IMR-90 (cell line): ENCODE data around the gene CCDC40. TPM values are rescaled to one million over a fixed set of nuclear protein-coding genes. Genes with fewer than 3 reads are reported as not detected.

Experiments
- ATAC-seq: fragments of 200-7000 bp; cut with Tn5 transposase; 2 replicates; pipeline ENCODE4 v1.9.1; 2020; ENCODE audit warnings: low read depth, mild to moderate bottlenecking, moderate library complexity
- BruUV-seq: library from RNA; stranded (reverse); fragments of 400-500 nt; replicated peaks from 2 replicates; lab custom pipeline; 2021; lab: Mats Ljungman, UMichigan
- CTCF ChIA-PET: fragments of 300-600 bp; formaldehyde crosslinking; extraction: SDS; loops from one replicate; lab custom pipeline; 2021; ENCODE audit warnings: antibody characterized with exemption; lab: Yijun Ruan, JAX
- POLR2A ChIA-PET: fragments of 300-600 bp; sonication (Branson Sonifier 250); formaldehyde crosslinking; loops from one replicate; lab custom pipeline; 2022; ENCODE audit warnings: antibody characterized with exemption; ENCODE audit not compliant: unreplicated experiment; lab: Charles Lee
- DNase-seq: peaks from one replicate; pipeline ENCODE4 v3.0.0; 2013
- H2AFZ ChIP-seq: replicated peaks from 2 replicates; pipeline ENCODE3; 2013; ENCODE audit warnings: low read length, mild to moderate bottlenecking; ENCODE audit not compliant: poor library complexity
- H2AK5ac ChIP-seq: 2 replicates; pipeline ENCODE4 v1.6.1; 2013; ENCODE audit warnings: low read depth, low read length, inconsistent platforms
- H2AK9ac ChIP-seq: replicated peaks from 2 replicates; pipeline ENCODE3; 2013; ENCODE audit warnings: mild to moderate bottlenecking, low read depth, low read length, moderate library complexity; ENCODE audit not compliant: poor library complexity
- H2BK120ac ChIP-seq: 2 replicates; pipeline ENCODE4 v1.6.1; 2013; ENCODE audit warnings: low read depth, low read length, inconsistent platforms
- H2BK15ac ChIP-seq: 3 replicates; pipeline ENCODE4 v1.6.1; 2013; ENCODE audit warnings: low read depth, low read length, inconsistent platforms
- H2BK20ac ChIP-seq: 2 replicates; pipeline ENCODE4 v1.6.1; 2013; ENCODE audit warnings: low read depth, mild to moderate bottlenecking, inconsistent platforms, low read length, moderate library complexity
- H2BK5ac ChIP-seq: 2 replicates; pipeline ENCODE4 v1.6.1; 2013; ENCODE audit warnings: mild to moderate bottlenecking, low read depth, low read length, inconsistent platforms; ENCODE audit not compliant: poor library complexity, severe bottlenecking
- H3K14ac ChIP-seq: replicated peaks from 2 replicates; pipeline ENCODE4 v1.6.1; 2013; ENCODE audit warnings: low read depth, low read length, inconsistent platforms
- H3K18ac ChIP-seq: 2 replicates; pipeline ENCODE4 v1.6.1; 2013; ENCODE audit warnings: low read depth, low read length, control low read depth
- H3K23ac ChIP-seq: 2 replicates; pipeline ENCODE4 v1.6.1; 2013; ENCODE audit warnings: low read depth, low read length, inconsistent platforms
- H3K27ac ChIP-seq: 2 replicates; pipeline ENCODE4 v1.5.1; 2013; ENCODE audit warnings: mild to moderate bottlenecking, control low read depth, low read length; ENCODE audit not compliant: insufficient read depth
- H3K27me3 ChIP-seq: 2 replicates; pipeline ENCODE4 v1.6.1; 2013; ENCODE audit warnings: low read length; ENCODE audit not compliant: control insufficient read depth, insufficient read depth
- H3K36me3 ChIP-seq: 2 replicates; pipeline ENCODE4 v1.6.1; 2013; ENCODE audit warnings: low read length, mixed read lengths; ENCODE audit not compliant: control insufficient read depth, insufficient read depth
- H3K4ac ChIP-seq: 2 replicates; pipeline ENCODE4 v1.6.1; 2013; ENCODE audit warnings: low read depth, low read length, inconsistent platforms
- H3K4me1 ChIP-seq: 2 replicates; pipeline ENCODE4 v1.6.1; 2013; ENCODE audit warnings: low read length, mixed read lengths; ENCODE audit not compliant: control insufficient read depth, insufficient read depth
- H3K4me2 ChIP-seq: 2 replicates; pipeline ENCODE4 v1.6.1; 2013; ENCODE audit warnings: low read depth, mild to moderate bottlenecking, control low read depth, low read length, moderate library complexity
- H3K4me3 ChIP-seq: 2 replicates; pipeline ENCODE4 v1.5.1; 2013; ENCODE audit warnings: low read depth, mild to moderate bottlenecking, control low read depth, low read length, moderate library complexity; ENCODE audit not compliant: insufficient read depth
- H3K56ac ChIP-seq: 2 replicates; pipeline ENCODE4 v1.6.1; 2013; ENCODE audit warnings: low read length, inconsistent platforms; ENCODE audit not compliant: insufficient read depth; ENCODE audit errors: extremely low read depth
- H3K79me1 ChIP-seq, 2 experiments: 2 replicates each; pipeline ENCODE4 v1.6.1; 2013; ENCODE audit warnings: low read length in 2 of 2, inconsistent platforms in 1 of 2, low read depth in 1 of 2
- H3K9ac ChIP-seq: 2 replicates; pipeline ENCODE4 v1.6.1; 2013; ENCODE audit warnings: low read depth, low read length, control low read depth
- H3K9me1 ChIP-seq: 2 replicates; pipeline ENCODE4 v1.6.1; 2013; ENCODE audit warnings: low read length, inconsistent platforms; ENCODE audit not compliant: insufficient read depth
- H3K9me3 ChIP-seq: 2 replicates; pipeline ENCODE4 v1.6.1; 2013; ENCODE audit warnings: low read length; ENCODE audit not compliant: control insufficient read depth, insufficient read depth
- H4K20me1 ChIP-seq: 2 replicates; pipeline ENCODE4 v1.6.1; 2013; ENCODE audit warnings: low read length, inconsistent platforms; ENCODE audit not compliant: insufficient read depth
- H4K5ac ChIP-seq: 2 replicates; pipeline ENCODE4 v1.6.1; 2013; ENCODE audit warnings: mild to moderate bottlenecking, low read depth, low read length, control low read depth
- H4K8ac ChIP-seq, 2 experiments: 2 replicates each; pipeline ENCODE4 v1.6.1; 2013; ENCODE audit warnings: low read depth in 2 of 2, low read length in 2 of 2, control low read depth in 1 of 2, inconsistent platforms in 1 of 2
- H4K91ac ChIP-seq: 2 replicates; pipeline ENCODE4 v1.6.1; 2013; ENCODE audit warnings: low read depth, low read length, inconsistent platforms; ENCODE audit not compliant: insufficient read depth
- BHLHE40 ChIP-seq: fragments of 150-350 bp; IDR thresholded peaks from 2 replicates; pipeline ENCODE4 v1.6.1; 2016; ENCODE audit warnings: mild to moderate bottlenecking, low read depth, low read length
- CEBPB ChIP-seq: IDR thresholded peaks from 2 replicates; pipeline ENCODE4 v1.6.1; 2012; ENCODE audit warnings: low read depth, low read length, improper control_type of control experiment
- CHD1 ChIP-seq: IDR thresholded peaks from 2 replicates; pipeline ENCODE4 v1.6.1; 2012; ENCODE audit warnings: low read depth, low read length, improper control_type of control experiment
- CTCF ChIP-seq: conservative IDR thresholded peaks from 2 replicates; pipeline ENCODE4 v1.5.1; 2012; ENCODE audit warnings: mild to moderate bottlenecking, low read depth, low read length, improper control_type of control experiment
- FOS ChIP-seq: fragments of 150-350 bp; IDR thresholded peaks from 2 replicates; pipeline ENCODE4 v1.6.1; 2016; ENCODE audit warnings: low read depth, low read length
- MAFK ChIP-seq: IDR thresholded peaks from 2 replicates; pipeline ENCODE4 v1.6.1; 2012; ENCODE audit warnings: low read depth, low read length, improper control_type of control experiment
- MAZ ChIP-seq: IDR thresholded peaks from 2 replicates; pipeline ENCODE4 v1.6.1; 2012; ENCODE audit warnings: low read depth, mild to moderate bottlenecking, low read length, improper control_type of control experiment, moderate library complexity, borderline replicate concordance
- MXI1 ChIP-seq: IDR thresholded peaks from 2 replicates; pipeline ENCODE4 v1.6.1; 2012; ENCODE audit warnings: low read depth, mild to moderate bottlenecking, low read length, moderate library complexity, borderline replicate concordance
- NFE2L2 ChIP-seq: fragments of 150-350 bp; IDR thresholded peaks from 2 replicates; pipeline ENCODE4 v1.6.1; 2016; ENCODE audit warnings: low read depth, mild to moderate bottlenecking, low read length
- POLR2A ChIP-seq: IDR thresholded peaks from 2 replicates; pipeline ENCODE4 v1.6.1; 2012; ENCODE audit warnings: mild to moderate bottlenecking, low read depth, low read length
- RAD21 ChIP-seq: IDR thresholded peaks from 2 replicates; pipeline ENCODE4 v1.6.1; 2012; ENCODE audit warnings: low read length, improper control_type of control experiment
- RCOR1 ChIP-seq: IDR thresholded peaks from 2 replicates; pipeline ENCODE4 v1.6.1; 2012; ENCODE audit warnings: mild to moderate bottlenecking, low read length, improper control_type of control experiment; ENCODE audit not compliant: insufficient replicate concordance
- SMC3 ChIP-seq: fragments of 150-350 bp; IDR thresholded peaks from 2 replicates; pipeline ENCODE4 v1.6.1; 2016; ENCODE audit warnings: low read depth, mild to moderate bottlenecking, antibody characterized with exemption, low read length, moderate library complexity
- USF2 ChIP-seq: fragments of 150-350 bp; IDR thresholded peaks from 2 replicates; pipeline ENCODE4 v1.6.1; 2017; ENCODE audit warnings: mild to moderate bottlenecking, antibody characterized with exemption, low read length, low read depth
- WGBS, 2 experiments: methylation state at CpG; one replicate each; pipeline versions ENCODE4 v1.1.5 to v1.1.7; 2013; ENCODE audit warnings: missing lambda C conversion rate in 2 of 2; ENCODE audit not compliant: insufficient read length in 1 of 2; ENCODE audit errors: extremely low coverage in 2 of 2; 5-methylcytosine and 5-hydroxymethylcytosine counted together
- dilution Hi-C: fragments of 300-500 bp; cut with HindIII; formaldehyde crosslinking; loops from one replicate; pipeline ENCODE4 v1.14.3; 2018; ENCODE audit warnings: low sequenced_read_pairs; ENCODE audit not compliant: unreplicated experiment
- in situ Hi-C: fragments of 300-500 bp; cut with MboI; formaldehyde crosslinking; loops from 3 replicates; pipeline ENCODE4 v1.14.3; 2019; ENCODE audit warnings: low sequenced_read_pairs, inconsistent platforms, mixed read lengths
- intact Hi-C: fragments of 100-400 bp; cut with micrococcal nuclease; formaldehyde crosslinking; loops from 2 replicates; pipeline ENCODE4 v1.10.0; 2022
- polyA plus RNA-seq, 3 experiments: library from polyadenylated mRNA; depleted of rRNA; stranded (reverse); fragments of >200 nt; gene quantifications; 2 replicates each; pipeline ENCODE4 v1.2.3, GENCODE V29; 2012; ENCODE audit warnings: low replicate concordance in 1 of 3
- total RNA-seq: library from RNA; depleted of rRNA; stranded (reverse); fragments of >200 nt; gene quantifications from 2 replicates; pipeline ENCODE4 v1.2.3, GENCODE V29; 2012

Gene CCDC40
- total and polyA plus RNA-seq, 2 of the 4 experiments (the other 2 are of a cell fraction): 0.90 to 4.7 TPM

DNA sequence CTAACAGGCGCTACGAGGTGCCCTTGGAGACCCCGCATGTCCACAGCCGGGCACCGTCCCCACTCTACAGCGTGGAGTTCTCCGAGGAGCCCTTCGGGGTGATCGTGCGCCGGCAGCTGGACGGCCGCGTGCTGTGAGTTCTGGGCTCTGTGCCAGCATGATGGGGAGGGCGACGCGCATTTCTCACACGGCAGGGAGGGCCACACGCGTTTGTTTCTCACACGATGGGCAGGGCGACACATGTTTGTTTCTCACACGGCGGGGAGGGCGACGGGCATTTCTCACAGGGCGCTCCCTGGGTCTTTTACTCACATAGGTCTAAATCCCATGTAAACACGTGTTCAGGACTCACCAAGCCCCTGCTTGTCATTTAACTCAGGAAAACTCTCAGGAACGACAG, 69.3 kb downstream of the CCDC40 start:
- BruUV-seq: no TSS peak
- in situ Hi-C loops: no loop called here
- Histone ChIP-seq H3K14ac (no peak overlapping the region), H2BK15ac (no peak overlapping the region), H3K4me3 (no peak overlapping the region), H4K5ac (no peak overlapping the region), H3K27me3 (no peaks in the 10 kb centered on the region), H3K4me1 (peaks cover 6% of the 10 kb centered on the region), H3K4me2 (no peak overlapping the region), H2AK9ac (no peak overlapping the region), H3K36me3 (peaks cover 3% of the 10 kb centered on the region; the same call in 1 of the 2 replicates), H3K9me3 (no peaks in the 10 kb centered on the region), H3K4ac (no peak overlapping the region), H3K27ac (no peak overlapping the region), H4K8ac (no peak overlapping the region), H4K91ac (no peak overlapping the region), H2AFZ (peak overlapping the region; percentile 74), H2BK120ac (no peak overlapping the region), H3K18ac (no peak overlapping the region), H2AK5ac (no peak overlapping the region), H2BK5ac (no peak overlapping the region), H3K9me1 (peaks cover 5% of the 10 kb centered on the region; the same call in 1 of the 2 replicates), H3K56ac (no peak overlapping the region), H3K9ac (no peak overlapping the region), H3K23ac (no peak overlapping the region), H3K79me1 (peaks cover 0 to 14% of the 10 kb centered on the region in 2 experiments; a peak in 3 of 4 replicates), H4K20me1 (no peaks in the 10 kb centered on the region), H2BK20ac (no peak overlapping the region)
- ATAC-seq (no peak), DNase-seq (peak; percentile 21)
- POLR2A ChIA-PET: no interaction called here
- TF ChIP-seq MXI1 (no peak), FOS (no peak), BHLHE40 (no peak), SMC3 (no peak), RCOR1 (no peak), USF2 (no peak), CEBPB (no peak), NFE2L2 (no peak), CHD1 (no peak), POLR2A (no peak), MAFK (no peak), RAD21 (no peak), CTCF (no peak), MAZ (no peak)
- intact Hi-C loops: no loop called here
- 19% methylated on average over 21 of the region's 29 CpGs; no CpG with 5 or more reads in 1 of the 2 experiments for WGBS, 2 experiments
- dilution Hi-C loops: no loop called here
- CTCF ChIA-PET: no interaction called here
